ENCODE data around the gene SCGB1A1. TPM values are rescaled to one million over a fixed set of nuclear protein-coding genes. Genes with fewer than 3 reads are reported as not detected.

Gene SCGB1A1
- total RNA-seq, 1 donor from 2014 or later: 3.1 TPM

GRCh38 chr11:62404901-62405300 lies 13.9 kb upstream of the SCGB1A1 start:
- H3K4me1 Mint-ChIP-seq (ENCODE audit: low read depth): no peaks in the 10 kb centered on the region
- H3K27ac Mint-ChIP-seq: no peak overlapping the region
- no peaks in the 10 kb centered on the region for H3K9me3 Mint-ChIP-seq (ENCODE audit: low read depth)
- no peak overlapping the region for H3K4me3 Mint-ChIP-seq (ENCODE audit: low read depth)
- no peaks in the 10 kb centered on the region for H3K36me3 Mint-ChIP-seq (ENCODE audit: insufficient read depth)
- DNase-seq (ENCODE audit: low spot score, unreplicated experiment): no peak
- no peak for TF ChIP-seq CTCF (IDR thresholded peaks at IDR 0.05; ENCODE audit: unreplicated experiment)
- peaks cover 2% of the 10 kb centered on the region for H3K27me3 Mint-ChIP-seq

- Mint-ChIP-seq H3K27ac (no peak overlapping the region), H3K9me3 (ENCODE audit: low read depth) (no peaks in the 10 kb centered on the region), H3K36me3 (ENCODE audit: insufficient read depth) (no peaks in the 10 kb centered on the region), H3K27me3 (peaks cover 2% of the 10 kb centered on the region), H3K4me1 (ENCODE audit: low read depth) (no peaks in the 10 kb centered on the region), H3K4me3 (ENCODE audit: low read depth) (no peak overlapping the region)
- DNase-seq (ENCODE audit: low spot score, unreplicated experiment): no peak
- TF ChIP-seq CTCF (IDR thresholded peaks at IDR 0.05; ENCODE audit: unreplicated experiment): no peak
Measured at GRCh38 chr11:62406034-62406433, 12.8 kb upstream of the SCGB1A1 start.

GRCh38 chr11:62409831-62410230 lies 9.0 kb upstream of the SCGB1A1 start:
- DNase-seq (ENCODE audit: low spot score, unreplicated experiment): no peak
- Mint-ChIP-seq H3K9me3 (ENCODE audit: low read depth) (no peaks in the 10 kb centered on the region), H3K27ac (peak overlapping the region; percentile 41), H3K27me3 (peaks cover 1% of the 10 kb centered on the region), H3K4me3 (ENCODE audit: low read depth) (no peak overlapping the region), H3K36me3 (ENCODE audit: insufficient read depth) (no peaks in the 10 kb centered on the region), H3K4me1 (ENCODE audit: low read depth) (no peaks in the 10 kb centered on the region)
- no peak for TF ChIP-seq CTCF (IDR thresholded peaks at IDR 0.05; ENCODE audit: unreplicated experiment)

GRCh38 chr11:62410972-62411371 lies 7.9 kb upstream of the SCGB1A1 start:
- no peak for TF ChIP-seq CTCF (IDR thresholded peaks at IDR 0.05; ENCODE audit: unreplicated experiment)
- no peak for DNase-seq (ENCODE audit: low spot score, unreplicated experiment)
- H3K27ac Mint-ChIP-seq: no peak overlapping the region
- no peaks in the 10 kb centered on the region for H3K27me3 Mint-ChIP-seq
- H3K36me3 Mint-ChIP-seq (ENCODE audit: insufficient read depth): no peaks in the 10 kb centered on the region
- no peak overlapping the region for H3K4me3 Mint-ChIP-seq (ENCODE audit: low read depth)
- H3K9me3 Mint-ChIP-seq (ENCODE audit: low read depth): no peaks in the 10 kb centered on the region
- no peaks in the 10 kb centered on the region for H3K4me1 Mint-ChIP-seq (ENCODE audit: low read depth)

- TF ChIP-seq CTCF (IDR thresholded peaks at IDR 0.05; ENCODE audit: unreplicated experiment): no peak
- H3K36me3 Mint-ChIP-seq (ENCODE audit: insufficient read depth): no peaks in the 10 kb centered on the region
- no peaks in the 10 kb centered on the region for H3K9me3 Mint-ChIP-seq (ENCODE audit: low read depth)
- H3K4me3 Mint-ChIP-seq (ENCODE audit: low read depth): no peak overlapping the region
- no peak for DNase-seq (ENCODE audit: low spot score, unreplicated experiment)
- peaks cover 2% of the 10 kb centered on the region for H3K4me1 Mint-ChIP-seq (ENCODE audit: low read depth)
- H3K27me3 Mint-ChIP-seq: no peaks in the 10 kb centered on the region
- H3K27ac Mint-ChIP-seq: no peak overlapping the region
Measured at GRCh38 chr11:62411524-62411923, 7.3 kb upstream of the SCGB1A1 start.
